ENCODE results near the gene CATSPER1.
A peak's percentile ranks its signal among the peaks of the same experiment; 100 is the strongest.

- peak in 1 of 2 donors; percentile 13 for TF ChIP-seq POLR2A (IDR thresholded peaks at IDR 0.05)
- no peak for TF ChIP-seq CTCF (IDR thresholded peaks at IDR 0.05)
Measured at GRCh38 chr11:66006891-66007176, 19.4 kb downstream of the CATSPER1 start.

Data from adrenal gland (tissue), 5 donors.